A549 (cell line): ENCODE results near the gene ATP1B4.

Experiments used
- CTCF ChIP-seq: fragments of >200 bp; sonication (Bioruptor Twin); formaldehyde crosslinking; IDR thresholded peaks from 3 replicates; pipeline ENCODE4 v1.5.1; 2016
- EP300 ChIP-seq, 2 experiments: fragments of >200 bp; sonication (Bioruptor Twin); formaldehyde crosslinking; IDR thresholded peaks; 2 replicates in 1 of 2; 3 replicates in 1 of 2; pipeline ENCODE4 v1.6.1; 2016 to 2017
- HDAC2 ChIP-seq: fragments of 200-600 bp; sonication (generic); IDR thresholded peaks from 2 replicates; pipeline ENCODE4 v1.6.1; 2016
- SMC3 ChIP-seq: fragments of >200 bp; sonication (Bioruptor Twin); formaldehyde crosslinking; IDR thresholded peaks from 3 replicates; pipeline ENCODE4 v1.6.1; 2018; ENCODE audit warnings: inconsistent platforms
- ZNF302 ChIP-seq: fragments of 250-450 bp; sonication (Bioruptor Pico); IDR thresholded peaks from 2 replicates; pipeline ENCODE4 v1.9.0; 2021; ENCODE audit warnings: inconsistent platforms, mild to moderate bottlenecking, moderate library complexity
- TF ChIP-seq, protein P1 (sequence below): IDR thresholded peaks from 2 replicates; pipeline ENCODE4 v1.6.1; 2012

DNA sequence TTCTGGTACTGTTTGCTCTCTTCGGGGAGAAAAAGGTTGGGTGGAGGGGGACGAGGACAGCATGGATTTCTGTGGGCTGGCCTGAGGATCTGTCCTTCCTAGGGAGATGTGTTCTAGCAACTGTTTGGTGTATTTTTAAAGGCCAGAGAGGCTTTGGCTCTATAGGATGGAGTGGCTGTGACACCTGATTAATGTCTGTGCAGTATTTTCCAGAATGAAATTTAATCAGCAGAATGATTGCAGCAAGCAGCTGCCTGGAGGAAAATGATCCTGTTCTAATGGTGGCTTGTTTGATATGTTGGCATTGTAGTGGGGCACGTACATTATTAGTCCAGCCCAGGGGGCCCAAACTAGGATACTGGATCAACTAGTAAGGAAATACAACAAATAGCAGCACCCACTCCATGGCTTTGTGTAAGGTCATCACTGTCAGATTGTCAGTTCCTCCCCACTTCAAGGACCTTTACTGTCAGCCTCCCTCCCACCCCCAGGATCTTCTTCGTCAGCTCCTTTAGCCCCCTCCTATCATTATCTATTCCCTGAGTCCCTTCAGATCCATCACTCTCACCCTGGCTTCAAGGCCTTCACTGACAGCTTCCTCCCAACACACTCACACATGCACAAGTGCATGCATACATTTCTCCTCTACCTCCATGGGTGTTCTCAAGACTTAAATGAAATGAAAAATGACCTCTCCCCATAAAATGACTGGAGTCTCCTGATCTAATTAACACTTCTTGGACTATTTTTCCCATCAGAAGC is 40.2 kb upstream of the ATP1B4 start:
- no peak for TF ChIP-seq CTCF
- TF ChIP-seq HDAC2: no peak
- TF ChIP-seq, protein P1, sequence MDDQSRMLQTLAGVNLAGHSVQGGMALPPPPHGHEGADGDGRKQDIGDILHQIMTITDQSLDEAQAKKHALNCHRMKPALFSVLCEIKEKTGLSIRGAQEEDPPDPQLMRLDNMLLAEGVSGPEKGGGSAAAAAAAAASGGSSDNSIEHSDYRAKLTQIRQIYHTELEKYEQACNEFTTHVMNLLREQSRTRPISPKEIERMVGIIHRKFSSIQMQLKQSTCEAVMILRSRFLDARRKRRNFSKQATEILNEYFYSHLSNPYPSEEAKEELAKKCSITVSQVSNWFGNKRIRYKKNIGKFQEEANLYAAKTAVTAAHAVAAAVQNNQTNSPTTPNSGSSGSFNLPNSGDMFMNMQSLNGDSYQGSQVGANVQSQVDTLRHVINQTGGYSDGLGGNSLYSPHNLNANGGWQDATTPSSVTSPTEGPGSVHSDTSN: no peak
- no peak for TF ChIP-seq SMC3
- no peak for TF ChIP-seq ZNF302 (CRISPR knock-in tag)
- no peak for TF ChIP-seq EP300 (IDR thresholded peaks at IDR 0.05)
